Subcutaneous adipose tissue (tissue), 4 donors: ENCODE data around the gene APPBP2. TPM values are rescaled to one million over a fixed set of nuclear protein-coding genes. Genes with fewer than 3 reads are reported as not detected.

ENCODE experiments used
- total RNA-seq, 4 donors: library from RNA; depleted of rRNA; stranded (reverse); fragments of >200 nt; gene quantifications; one replicate each; pipeline ENCODE4 v1.1.0, GENCODE V29; 2016
- TF ChIP-seq, protein P1 (sequence below): fragments of 450-650 bp; IDR thresholded peaks from one replicate; pipeline ENCODE4 v1.5.1; 2016; ENCODE audit warnings: low read depth, mild to moderate bottlenecking, control low read depth, antibody characterized with exemption, moderate library complexity

APPBP2 gene
- total RNA-seq, 4 donors from 2014 or later = 27.7 to 39.9 (median 36.3) TPM

DNA sequence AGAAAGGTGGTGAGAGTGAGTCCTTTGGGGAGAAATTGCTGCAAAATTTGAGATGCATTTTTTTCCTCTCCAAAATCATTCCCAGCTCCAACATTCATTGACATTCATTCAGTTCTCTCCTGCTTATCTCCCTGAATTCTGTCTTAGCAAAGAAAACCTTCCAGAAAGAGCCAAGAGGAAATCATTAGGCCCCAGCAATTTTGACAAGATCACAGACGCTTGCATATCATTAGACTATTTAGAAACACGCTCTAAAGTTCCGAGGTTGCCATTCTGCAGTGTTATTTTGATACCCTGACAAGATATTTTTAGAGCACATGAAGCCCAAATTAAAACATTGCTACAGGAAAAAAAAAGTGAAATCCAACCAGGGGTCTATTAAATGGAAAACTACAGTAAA lies 113.3 kb downstream of the APPBP2 start:
- TF ChIP-seq, protein P1, sequence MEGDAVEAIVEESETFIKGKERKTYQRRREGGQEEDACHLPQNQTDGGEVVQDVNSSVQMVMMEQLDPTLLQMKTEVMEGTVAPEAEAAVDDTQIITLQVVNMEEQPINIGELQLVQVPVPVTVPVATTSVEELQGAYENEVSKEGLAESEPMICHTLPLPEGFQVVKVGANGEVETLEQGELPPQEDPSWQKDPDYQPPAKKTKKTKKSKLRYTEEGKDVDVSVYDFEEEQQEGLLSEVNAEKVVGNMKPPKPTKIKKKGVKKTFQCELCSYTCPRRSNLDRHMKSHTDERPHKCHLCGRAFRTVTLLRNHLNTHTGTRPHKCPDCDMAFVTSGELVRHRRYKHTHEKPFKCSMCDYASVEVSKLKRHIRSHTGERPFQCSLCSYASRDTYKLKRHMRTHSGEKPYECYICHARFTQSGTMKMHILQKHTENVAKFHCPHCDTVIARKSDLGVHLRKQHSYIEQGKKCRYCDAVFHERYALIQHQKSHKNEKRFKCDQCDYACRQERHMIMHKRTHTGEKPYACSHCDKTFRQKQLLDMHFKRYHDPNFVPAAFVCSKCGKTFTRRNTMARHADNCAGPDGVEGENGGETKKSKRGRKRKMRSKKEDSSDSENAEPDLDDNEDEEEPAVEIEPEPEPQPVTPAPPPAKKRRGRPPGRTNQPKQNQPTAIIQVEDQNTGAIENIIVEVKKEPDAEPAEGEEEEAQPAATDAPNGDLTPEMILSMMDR = no peak

DNA sequence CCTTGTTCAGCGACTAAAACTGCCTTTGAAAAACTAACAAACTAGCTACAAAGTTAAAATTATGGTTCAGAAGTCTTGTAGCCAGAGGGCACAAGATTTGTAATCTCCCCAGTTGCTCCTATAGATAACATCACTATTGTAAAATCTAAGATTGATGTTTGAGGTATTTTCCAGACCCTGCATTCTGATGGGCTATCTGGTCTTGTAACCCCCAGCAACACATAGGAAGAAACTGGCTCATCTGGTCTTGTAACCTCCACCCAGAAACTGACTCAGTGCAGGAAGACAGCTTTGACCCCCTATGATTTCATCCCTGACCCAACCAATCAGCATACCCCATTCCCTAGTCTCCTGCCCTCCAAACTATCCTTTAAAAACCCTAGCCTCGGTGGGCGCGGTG lies 116.0 kb downstream of the APPBP2 start:
- TF ChIP-seq, protein P1 = no peak

DNA sequence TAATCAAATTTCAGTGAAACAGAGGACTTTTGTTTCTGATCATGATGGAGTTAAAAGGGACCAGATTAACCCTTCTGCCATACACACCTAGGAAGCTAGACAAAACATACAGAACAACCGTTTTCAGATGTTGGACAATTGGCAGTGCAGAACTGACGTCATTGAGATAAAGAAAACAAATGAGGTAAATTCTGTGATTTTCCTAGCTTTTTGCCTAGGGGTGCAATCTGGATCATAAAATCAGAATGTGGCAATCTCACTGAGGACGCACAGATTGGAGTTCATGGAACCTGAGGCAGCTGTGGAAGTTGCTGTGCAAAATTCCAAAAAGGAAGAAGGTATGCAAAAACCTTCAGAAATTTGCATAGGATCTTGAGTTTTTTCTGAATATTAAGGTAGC lies 119.2 kb downstream of the APPBP2 start:
- TF ChIP-seq, protein P1 = no peak

DNA sequence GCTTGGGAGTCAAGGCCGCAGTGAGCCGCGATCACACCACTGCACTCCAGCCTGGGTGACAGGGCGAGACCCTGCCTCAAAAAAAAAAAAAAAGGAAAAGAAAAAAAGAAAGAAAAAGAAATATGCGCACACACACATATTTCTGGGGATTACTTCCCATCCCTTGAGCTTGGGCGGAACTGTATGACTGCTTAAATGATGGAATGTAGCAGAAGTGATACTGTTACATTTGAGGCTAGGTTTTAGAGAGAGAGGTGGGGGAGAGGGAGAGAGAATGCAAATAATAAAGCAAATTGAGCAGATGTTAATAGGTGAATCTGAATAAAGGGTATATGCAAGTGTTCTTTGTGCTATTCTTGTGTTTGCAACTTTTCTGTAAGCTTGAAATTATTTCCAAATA lies 122.1 kb downstream of the APPBP2 start:
- TF ChIP-seq, protein P1 = no peak

DNA sequence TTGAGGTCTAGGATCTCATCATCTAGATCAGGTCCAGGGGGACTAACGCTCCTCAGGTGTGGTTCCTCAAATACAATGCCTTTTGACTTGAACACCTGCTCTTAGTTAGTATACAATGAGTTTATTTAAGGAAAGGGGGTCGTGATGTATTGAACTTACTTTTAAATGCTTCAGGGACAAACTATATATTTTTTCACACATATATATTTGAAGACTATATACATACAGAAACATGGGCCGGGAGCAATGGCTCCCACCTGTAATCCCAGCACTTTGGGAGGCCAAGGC lies 122.6 kb downstream of the APPBP2 start:
- TF ChIP-seq, protein P1 = peak; percentile 91

DNA sequence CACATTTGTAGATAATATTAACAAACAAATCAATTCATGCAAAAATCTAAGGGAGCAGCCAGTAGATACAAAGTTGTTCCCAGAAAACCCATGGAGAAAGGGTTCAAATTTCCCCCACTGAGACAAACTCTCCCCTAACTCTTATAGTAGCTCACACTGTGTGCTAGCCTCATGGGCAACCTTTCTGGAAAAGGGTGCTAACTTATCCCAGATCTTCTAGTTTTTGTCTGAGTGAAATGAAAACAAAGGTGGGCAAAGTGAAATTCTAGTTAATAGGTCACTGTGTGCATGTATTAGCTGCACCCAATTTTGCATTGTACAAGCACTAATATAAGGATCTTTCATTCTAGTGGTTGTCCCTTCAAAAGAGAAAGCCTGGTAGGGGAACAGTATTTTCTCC lies 124.2 kb downstream of the APPBP2 start:
- TF ChIP-seq, protein P1 = no peak

DNA sequence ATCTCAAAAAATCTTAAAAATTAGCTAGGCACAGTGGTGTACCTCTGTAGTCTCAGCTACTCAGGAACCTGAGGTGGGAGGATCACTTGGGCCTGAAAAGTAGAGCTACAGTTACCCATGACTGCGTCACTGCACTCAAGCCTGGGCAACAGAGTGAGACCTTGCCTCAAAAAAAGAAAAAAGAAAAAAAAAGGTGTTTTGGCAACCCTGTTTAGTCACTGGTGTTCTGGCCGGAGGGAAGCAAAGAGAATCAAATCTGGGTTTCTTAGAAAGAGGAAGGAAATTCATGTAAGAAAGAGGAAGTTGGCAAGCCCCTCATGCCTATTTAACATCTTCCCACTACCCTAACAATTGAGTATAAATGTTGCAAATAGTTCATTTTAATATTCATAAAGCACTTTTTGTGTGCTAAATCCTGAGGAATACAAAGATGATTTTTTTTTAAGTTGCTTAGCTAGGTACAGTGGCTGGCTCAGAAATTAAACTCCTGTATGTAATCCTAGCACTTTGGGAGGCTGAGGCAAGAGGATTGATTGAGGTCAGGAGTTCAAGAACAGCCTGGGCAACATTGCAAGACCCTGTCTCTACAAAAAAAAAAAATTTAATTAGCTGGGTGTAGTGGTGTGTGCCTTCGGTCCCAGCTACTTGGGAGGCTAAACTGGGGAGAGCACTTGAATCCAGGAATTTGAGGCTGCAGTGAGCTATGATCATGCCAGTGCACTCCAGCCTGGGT lies 127.6 kb downstream of the APPBP2 start:
- TF ChIP-seq, protein P1 = no peak
